IPS-18a (cell line): ENCODE measurements around the gene TRAP1.

Source experiments
- H3K27ac ChIP-seq: one replicate; pipeline ENCODE4 v1.5.1; 2013; ENCODE audit warnings: low read length
- H3K27me3 ChIP-seq: one replicate; pipeline ENCODE4 v1.6.1; 2013; ENCODE audit warnings: mild to moderate bottlenecking, low read length; ENCODE audit not compliant: control insufficient read depth, insufficient read depth
- H3K36me3 ChIP-seq: one replicate; pipeline ENCODE4 v1.6.1; 2013; ENCODE audit warnings: low read depth, low read length; ENCODE audit not compliant: control insufficient read depth
- H3K4me1 ChIP-seq: one replicate; pipeline ENCODE4 v1.6.1; 2013; ENCODE audit warnings: low read depth, low read length; ENCODE audit not compliant: control insufficient read depth
- H3K4me3 ChIP-seq: one replicate; pipeline ENCODE4 v1.5.1; 2013; ENCODE audit warnings: low read length
- H3K9ac ChIP-seq: one replicate; pipeline ENCODE4 v1.6.1; 2013; ENCODE audit warnings: mild to moderate bottlenecking, low read length, moderate library complexity
- H3K9me3 ChIP-seq: one replicate; pipeline ENCODE4 v1.6.1; 2013; ENCODE audit warnings: low read depth, low read length; ENCODE audit not compliant: control insufficient read depth

TRAP1 gene

DNA sequence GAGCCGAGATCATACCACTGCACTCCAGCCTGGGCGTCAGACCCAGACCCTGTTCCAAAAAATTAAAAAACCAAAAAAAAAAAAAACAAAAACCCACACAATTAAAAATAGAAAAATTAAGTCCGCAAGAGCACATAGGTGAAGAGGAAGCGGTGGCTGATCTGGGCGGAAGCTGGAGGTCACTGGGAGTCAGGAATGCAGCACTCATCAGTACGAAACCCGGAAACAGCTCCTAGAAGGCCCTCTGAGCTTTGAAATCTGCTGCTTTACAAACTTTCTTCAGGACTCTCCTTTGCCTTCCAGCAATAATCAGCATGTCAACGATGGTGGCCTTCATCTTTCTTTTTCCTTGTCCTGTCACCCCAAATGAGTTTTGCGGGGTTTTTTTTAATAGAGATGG, 29.5 kb downstream of the TRAP1 start:
- no peaks in the 10 kb centered on the region for H3K27me3 ChIP-seq
- H3K36me3 ChIP-seq = peaks cover 53% of the 10 kb centered on the region
- H3K9ac ChIP-seq = no peak overlapping the region
- H3K4me3 ChIP-seq = no peak overlapping the region
- H3K4me1 ChIP-seq = no peaks in the 10 kb centered on the region
- H3K27ac ChIP-seq = no peak overlapping the region
- H3K9me3 ChIP-seq = no peaks in the 10 kb centered on the region

DNA sequence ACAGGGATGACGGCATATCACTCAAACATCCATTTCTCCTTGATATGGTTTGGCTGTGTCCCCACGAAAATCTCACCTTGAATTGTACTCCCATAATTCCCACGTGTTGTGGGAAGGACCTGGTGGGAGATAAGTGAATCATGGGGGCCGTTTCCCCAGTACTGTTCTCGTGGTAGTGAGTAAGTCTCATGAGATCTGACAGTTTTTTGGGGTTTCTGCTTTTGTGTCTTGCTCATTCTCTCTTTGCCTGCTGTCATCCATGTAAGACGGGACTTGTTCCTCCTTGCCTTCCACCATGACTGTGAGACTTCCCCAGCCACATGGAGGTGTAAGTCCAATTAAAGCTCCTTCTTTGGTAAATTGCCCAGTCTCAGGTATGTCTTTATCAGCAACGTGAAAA, 30.3 kb downstream of the TRAP1 start:
- H3K27ac ChIP-seq = no peak overlapping the region
- H3K9me3 ChIP-seq = no peaks in the 10 kb centered on the region
- H3K36me3 ChIP-seq = peaks cover 57% of the 10 kb centered on the region
- no peak overlapping the region for H3K4me3 ChIP-seq
- H3K9ac ChIP-seq = no peak overlapping the region
- no peaks in the 10 kb centered on the region for H3K27me3 ChIP-seq
- H3K4me1 ChIP-seq = no peaks in the 10 kb centered on the region

DNA sequence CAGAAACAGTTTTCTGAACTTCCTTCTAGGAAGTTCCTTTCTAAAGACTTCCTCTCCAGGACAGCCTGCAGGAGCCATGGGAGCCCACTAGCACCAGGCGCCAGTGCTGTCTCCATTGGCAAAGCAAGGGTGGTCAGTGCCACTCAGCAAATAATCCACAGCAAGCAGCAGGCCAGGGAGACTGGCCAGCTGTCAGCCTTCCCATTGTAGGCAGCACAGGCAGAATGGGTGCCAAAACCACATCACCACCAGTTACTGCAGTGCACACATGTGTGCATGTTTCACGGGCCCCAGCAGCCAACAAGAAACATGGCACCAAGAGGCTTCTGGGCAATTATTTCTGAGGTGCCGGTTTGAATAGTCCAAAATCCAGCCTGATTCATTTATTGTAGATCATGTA, 36.1 kb downstream of the TRAP1 start:
- H3K9ac ChIP-seq = no peak overlapping the region
- no peaks in the 10 kb centered on the region for H3K27me3 ChIP-seq
- no peak overlapping the region for H3K27ac ChIP-seq
- no peaks in the 10 kb centered on the region for H3K9me3 ChIP-seq
- peaks cover 69% of the 10 kb centered on the region for H3K36me3 ChIP-seq
- H3K4me1 ChIP-seq = no peaks in the 10 kb centered on the region
- H3K4me3 ChIP-seq = no peak overlapping the region

DNA sequence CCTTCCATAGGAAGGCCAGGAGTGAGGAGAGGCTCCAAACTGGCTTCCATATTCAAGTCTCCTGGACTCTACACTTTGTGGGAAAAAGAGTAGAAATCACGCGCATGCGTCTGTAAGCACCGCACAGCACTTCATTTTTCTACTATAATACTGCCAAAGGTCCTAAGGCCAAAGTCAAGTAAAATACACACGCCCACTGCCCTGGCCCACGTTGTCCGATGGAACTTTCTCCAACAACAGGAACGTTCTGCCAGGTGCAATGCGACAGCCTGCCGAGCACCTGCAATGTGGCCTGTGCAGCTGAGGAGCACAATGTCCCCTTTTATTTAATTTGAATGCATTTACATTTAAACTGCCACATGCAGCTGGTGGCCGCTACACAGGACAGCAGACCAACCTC, 39.3 kb downstream of the TRAP1 start:
- H3K36me3 ChIP-seq = peaks cover 67% of the 10 kb centered on the region
- H3K4me1 ChIP-seq = no peaks in the 10 kb centered on the region
- no peaks in the 10 kb centered on the region for H3K9me3 ChIP-seq
- H3K4me3 ChIP-seq = no peak overlapping the region
- H3K9ac ChIP-seq = no peak overlapping the region
- H3K27ac ChIP-seq = no peak overlapping the region
- no peaks in the 10 kb centered on the region for H3K27me3 ChIP-seq

DNA sequence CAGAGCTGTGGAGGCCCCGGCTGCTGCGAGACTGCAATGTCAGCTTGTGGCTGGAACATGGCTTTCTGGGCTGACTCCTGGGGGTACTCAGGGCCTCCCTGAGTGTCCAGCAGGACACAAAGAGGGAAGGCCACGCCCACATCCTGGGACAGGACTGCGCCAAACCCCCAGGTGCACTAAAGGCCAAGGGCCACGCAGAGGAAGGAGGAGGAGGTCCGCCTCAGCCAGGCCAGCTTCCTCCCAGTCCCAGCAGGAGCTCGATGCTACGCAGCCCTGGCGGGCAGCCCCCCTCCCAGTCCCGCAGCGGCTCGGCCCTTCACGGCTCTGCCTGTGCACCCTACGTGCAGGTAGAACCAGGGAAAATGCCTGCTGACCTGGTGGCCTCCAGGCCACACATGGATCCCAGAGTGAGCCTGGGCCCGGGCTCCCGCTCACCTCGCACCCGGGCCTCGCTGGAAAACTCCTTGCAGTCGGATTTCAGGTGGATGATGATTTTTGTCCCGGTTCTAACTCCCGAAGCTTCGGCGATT, 41.7 kb downstream of the TRAP1 start:
- peaks cover 64% of the 10 kb centered on the region for H3K36me3 ChIP-seq
- no peaks in the 10 kb centered on the region for H3K27me3 ChIP-seq
- no peak overlapping the region for H3K9ac ChIP-seq
- H3K27ac ChIP-seq = no peak overlapping the region
- no peaks in the 10 kb centered on the region for H3K9me3 ChIP-seq
- no peaks in the 10 kb centered on the region for H3K4me1 ChIP-seq
- H3K4me3 ChIP-seq = no peak overlapping the region

DNA sequence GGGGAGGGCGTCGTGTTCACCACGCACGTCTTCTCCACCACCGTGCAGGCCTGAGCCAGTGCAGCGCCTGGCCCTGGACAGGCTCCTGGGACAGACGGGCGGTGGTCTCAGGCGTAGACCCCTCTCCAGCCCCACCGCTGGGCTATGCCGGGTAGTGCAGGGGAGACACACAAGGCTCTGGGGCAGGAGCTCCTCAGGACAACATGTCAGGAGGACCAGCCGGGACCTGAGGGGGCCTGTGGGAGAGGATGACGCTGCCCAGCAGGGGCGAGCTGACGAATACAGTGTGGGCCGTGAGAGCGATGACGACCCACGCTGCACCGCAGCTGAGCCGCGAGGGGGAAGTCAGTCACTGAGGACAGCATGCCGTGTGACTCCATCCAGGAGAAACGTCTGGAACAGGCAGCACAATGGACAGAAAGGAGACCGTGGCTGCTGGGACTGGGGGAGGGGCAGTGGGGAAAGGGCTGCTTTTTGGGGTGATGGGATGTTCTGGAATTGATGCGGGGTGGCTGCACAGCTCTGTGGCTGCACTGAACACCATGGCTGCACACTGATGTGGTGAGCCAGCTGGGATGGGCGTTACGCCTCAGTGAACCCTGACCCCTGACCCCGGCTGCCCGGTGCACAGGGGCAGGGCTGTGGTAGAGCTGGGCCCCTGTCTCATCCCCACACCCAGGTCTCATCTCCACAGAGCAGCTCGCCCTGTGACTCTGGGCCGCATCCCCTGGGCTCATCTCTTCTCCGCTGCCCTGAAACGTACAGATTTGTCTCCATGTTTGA, 42.6 kb downstream of the TRAP1 start:
- Histone ChIP-seq H3K9me3 (no peaks in the 10 kb centered on the region), H3K4me1 (no peaks in the 10 kb centered on the region)

DNA sequence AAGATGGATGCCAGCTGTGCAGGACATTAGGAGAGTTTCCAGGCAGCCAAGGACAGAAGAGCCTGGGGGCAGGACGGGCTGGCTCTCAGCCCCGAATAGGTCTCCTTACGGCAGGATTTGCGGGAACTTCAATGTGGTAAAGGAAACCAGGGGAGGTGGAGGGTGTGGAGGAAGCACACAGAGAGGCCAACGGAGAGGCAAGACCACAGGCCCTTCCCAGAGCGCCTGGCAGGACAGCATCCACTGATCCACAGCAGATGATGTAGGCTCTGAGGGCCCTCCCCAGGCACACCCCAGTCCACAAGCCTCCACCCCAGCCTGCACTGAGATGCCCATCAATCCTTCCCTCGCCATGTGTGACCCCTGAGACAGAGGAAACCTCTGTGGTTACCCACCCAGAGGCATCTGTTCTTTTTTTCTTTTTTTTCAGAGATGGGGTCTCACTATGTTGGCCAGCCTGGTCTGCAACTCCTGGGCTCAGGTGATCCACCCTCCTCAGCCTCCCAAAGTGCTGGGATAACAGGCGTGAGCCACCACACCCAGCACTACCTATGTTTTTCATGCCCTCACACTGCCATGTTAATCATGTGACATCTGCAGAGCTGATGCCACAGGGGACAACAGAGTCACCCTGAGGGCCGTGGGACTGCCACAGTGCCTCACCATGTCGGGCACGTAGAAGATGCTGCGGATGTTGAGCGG, 43.5 kb downstream of the TRAP1 start:
- H3K9me3 ChIP-seq = no peaks in the 10 kb centered on the region
- no peak overlapping the region for H3K4me3 ChIP-seq
- no peak overlapping the region for H3K9ac ChIP-seq
- peaks cover 60% of the 10 kb centered on the region for H3K36me3 ChIP-seq
- no peak overlapping the region for H3K27ac ChIP-seq
- no peaks in the 10 kb centered on the region for H3K27me3 ChIP-seq
- H3K4me1 ChIP-seq = no peaks in the 10 kb centered on the region

More for the DNA sequence above, 42.6 kb downstream of the TRAP1 start:
- peaks cover 63% of the 10 kb centered on the region for H3K36me3 ChIP-seq
- H3K27me3 ChIP-seq = no peaks in the 10 kb centered on the region
- no peak overlapping the region for H3K4me3 ChIP-seq
- H3K27ac ChIP-seq = no peak overlapping the region
- no peak overlapping the region for H3K9ac ChIP-seq

DNA sequence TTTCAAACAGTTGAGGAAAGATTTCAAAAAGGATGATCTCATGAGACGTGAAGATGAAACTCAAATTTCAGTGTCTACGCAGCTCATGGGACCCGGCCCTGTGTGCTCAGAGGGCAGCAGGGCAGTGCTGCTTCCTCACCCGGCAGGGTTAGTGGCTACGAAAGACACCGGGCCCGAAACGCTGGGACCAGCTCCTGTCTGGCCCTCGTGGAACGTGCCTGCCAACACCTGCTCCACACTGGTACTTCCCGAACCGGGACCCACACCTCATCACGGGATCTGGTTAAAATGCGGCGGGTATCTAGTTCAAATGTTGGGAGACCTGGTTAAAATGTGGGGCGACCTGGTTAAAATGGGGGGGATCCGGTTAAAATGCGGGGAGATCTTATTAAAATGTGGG, 44.1 kb downstream of the TRAP1 start:
- H3K36me3 ChIP-seq = peaks cover 62% of the 10 kb centered on the region
- H3K4me1 ChIP-seq = no peaks in the 10 kb centered on the region
- H3K27me3 ChIP-seq = no peaks in the 10 kb centered on the region
- H3K9me3 ChIP-seq = no peaks in the 10 kb centered on the region
- H3K9ac ChIP-seq = no peak overlapping the region
- no peak overlapping the region for H3K4me3 ChIP-seq
- H3K27ac ChIP-seq = no peak overlapping the region

DNA sequence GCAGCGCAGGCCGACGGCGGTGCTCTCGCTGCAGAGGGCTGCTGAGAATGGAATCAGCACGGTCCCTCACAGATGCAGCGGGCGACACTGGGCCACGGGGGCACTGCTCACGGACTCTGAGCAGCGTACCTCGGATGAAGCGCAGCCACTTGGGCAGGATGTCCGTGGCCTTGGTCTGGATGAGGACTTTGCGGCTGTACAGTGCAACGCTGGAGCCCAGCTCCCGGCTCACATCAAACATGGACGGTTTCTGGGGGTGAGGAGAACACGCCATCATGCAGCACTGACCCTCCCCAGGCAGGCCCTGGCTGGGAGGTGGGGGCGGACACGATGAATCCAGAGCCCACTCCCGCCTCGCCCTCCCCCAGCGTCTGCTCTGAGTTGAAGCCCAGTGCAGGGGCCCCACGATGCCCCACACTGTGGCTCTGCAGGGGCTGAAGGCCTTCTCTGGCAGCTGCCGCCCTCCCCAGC, 44.7 kb downstream of the TRAP1 start:
- H3K9ac ChIP-seq = no peak overlapping the region
- H3K27ac ChIP-seq = no peak overlapping the region
- H3K9me3 ChIP-seq = no peaks in the 10 kb centered on the region
- H3K4me1 ChIP-seq = no peaks in the 10 kb centered on the region
- H3K27me3 ChIP-seq = no peaks in the 10 kb centered on the region
- H3K36me3 ChIP-seq = peaks cover 57% of the 10 kb centered on the region
- no peak overlapping the region for H3K4me3 ChIP-seq

DNA sequence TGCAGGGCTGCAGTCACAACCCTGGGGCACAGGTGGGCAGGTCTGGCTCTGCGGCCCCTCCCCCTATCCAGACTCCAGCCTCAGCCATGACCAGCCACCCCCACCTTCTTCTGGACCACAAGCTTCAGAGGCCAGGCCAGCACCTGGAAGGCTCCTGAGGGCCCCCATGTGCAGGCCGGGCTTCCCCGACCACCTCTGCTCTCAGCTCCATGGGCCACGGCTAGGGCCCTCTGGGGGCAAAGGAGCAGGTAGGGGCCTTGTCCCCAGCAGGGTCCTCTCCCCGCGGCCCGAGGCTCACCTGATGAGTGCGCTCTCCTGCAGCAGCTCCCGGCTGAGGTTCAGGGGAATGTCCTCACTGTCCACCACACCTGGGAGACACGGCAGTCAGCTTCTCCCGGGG, 45.9 kb downstream of the TRAP1 start:
- Histone ChIP-seq H3K9me3 (no peaks in the 10 kb centered on the region), H3K27me3 (no peaks in the 10 kb centered on the region), H3K4me3 (no peak overlapping the region), H3K9ac (no peak overlapping the region), H3K36me3 (peaks cover 50% of the 10 kb centered on the region), H3K27ac (no peak overlapping the region), H3K4me1 (no peaks in the 10 kb centered on the region)

DNA sequence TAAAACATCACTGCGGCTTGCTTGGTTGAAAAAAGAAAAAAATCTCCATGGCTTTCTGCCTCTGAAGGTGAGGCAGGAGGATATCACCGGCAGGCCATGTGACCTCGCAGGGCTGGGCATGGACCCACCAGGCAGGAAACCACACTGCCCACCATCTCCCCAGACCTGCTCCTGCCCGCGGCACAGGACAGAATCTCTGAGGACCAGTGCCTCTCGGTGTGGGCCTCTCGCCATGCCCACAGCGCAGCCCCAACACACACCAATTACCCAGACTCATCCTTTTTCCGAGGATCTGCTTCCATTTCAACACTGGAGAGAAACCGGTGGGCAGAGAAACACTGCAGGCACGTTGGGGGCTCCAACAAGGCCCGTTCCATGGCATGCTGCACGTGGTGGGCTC, 46.6 kb downstream of the TRAP1 start:
- Histone ChIP-seq H3K9me3 (no peaks in the 10 kb centered on the region), H3K9ac (no peak overlapping the region), H3K27ac (no peak overlapping the region), H3K27me3 (no peaks in the 10 kb centered on the region), H3K4me3 (no peak overlapping the region), H3K4me1 (no peaks in the 10 kb centered on the region), H3K36me3 (peaks cover 52% of the 10 kb centered on the region)
